Measurements from ENCODE around the gene ZFHX3. TPM values are rescaled to one million over a fixed set of nuclear protein-coding genes. Genes with fewer than 3 reads are reported as not detected.

ZFHX3 gene
- polyA plus RNA-seq, 3 donors from 2014 or later, result 0.05 to 1.4 (median 1.0) TPM

- peaks cover 0 to 2% (median 0%) of the 10 kb centered on the region in 3 donors for H3K36me3 Mint-ChIP-seq
- peaks cover 54 to 59% of the 10 kb centered on the region in 2 donors for H3K4me1 Mint-ChIP-seq
- peak overlapping the region in 5 of 6 donors; percentile 25 to 82 (median 67) for H3K27ac Mint-ChIP-seq
- H3K9me3 Mint-ChIP-seq, result no peaks in the 10 kb centered on the region
- DNase-seq, result no peak
- H3K4me3 Mint-ChIP-seq, result peak overlapping the region; percentile 70 to 82 (median 78)
- peaks cover 4 to 6% (median 5%) of the 10 kb centered on the region in 3 donors for H3K27me3 Mint-ChIP-seq (ENCODE audit: low read depth in 3 of 3)
These were observed 11.7 kb downstream of the ZFHX3 start for GRCh38 chr16:73036074-73036826.

DNA sequence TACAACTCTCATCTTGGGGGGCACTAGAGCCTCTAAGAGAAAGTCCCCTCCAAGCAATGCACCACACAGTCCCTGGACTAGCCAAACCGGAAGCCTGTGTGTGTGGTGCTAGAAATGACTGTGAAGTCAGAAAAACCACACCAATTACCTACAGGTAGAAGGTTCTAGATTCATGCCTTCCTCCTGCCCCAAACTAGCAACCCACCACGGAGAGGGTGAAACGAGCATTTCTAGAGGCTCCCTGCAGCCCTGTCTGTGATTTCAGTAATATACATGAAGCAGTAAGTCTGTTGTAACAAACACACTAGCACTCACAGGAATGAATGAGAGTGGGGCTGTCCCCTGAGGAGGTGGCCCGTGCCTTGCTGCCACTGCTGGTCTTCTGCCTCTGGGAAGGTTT is 13.6 kb downstream of the ZFHX3 start:
- DNase-seq, result peak in 2 of 3 donors; percentile 19 to 32
- H3K27ac Mint-ChIP-seq, result peak overlapping the region in 1 of 6 donors; percentile 17
- H3K27me3 Mint-ChIP-seq (ENCODE audit: low read depth in 3 of 3), result peaks cover 4 to 8% (median 5%) of the 10 kb centered on the region in 3 donors
- peak overlapping the region; percentile 2 to 56 (median 33) for H3K4me3 Mint-ChIP-seq
- H3K36me3 Mint-ChIP-seq, result no peaks in the 10 kb centered on the region
- no peaks in the 10 kb centered on the region for H3K9me3 Mint-ChIP-seq
- H3K4me1 Mint-ChIP-seq, result peaks cover 54 to 64% of the 10 kb centered on the region in 2 donors

DNA sequence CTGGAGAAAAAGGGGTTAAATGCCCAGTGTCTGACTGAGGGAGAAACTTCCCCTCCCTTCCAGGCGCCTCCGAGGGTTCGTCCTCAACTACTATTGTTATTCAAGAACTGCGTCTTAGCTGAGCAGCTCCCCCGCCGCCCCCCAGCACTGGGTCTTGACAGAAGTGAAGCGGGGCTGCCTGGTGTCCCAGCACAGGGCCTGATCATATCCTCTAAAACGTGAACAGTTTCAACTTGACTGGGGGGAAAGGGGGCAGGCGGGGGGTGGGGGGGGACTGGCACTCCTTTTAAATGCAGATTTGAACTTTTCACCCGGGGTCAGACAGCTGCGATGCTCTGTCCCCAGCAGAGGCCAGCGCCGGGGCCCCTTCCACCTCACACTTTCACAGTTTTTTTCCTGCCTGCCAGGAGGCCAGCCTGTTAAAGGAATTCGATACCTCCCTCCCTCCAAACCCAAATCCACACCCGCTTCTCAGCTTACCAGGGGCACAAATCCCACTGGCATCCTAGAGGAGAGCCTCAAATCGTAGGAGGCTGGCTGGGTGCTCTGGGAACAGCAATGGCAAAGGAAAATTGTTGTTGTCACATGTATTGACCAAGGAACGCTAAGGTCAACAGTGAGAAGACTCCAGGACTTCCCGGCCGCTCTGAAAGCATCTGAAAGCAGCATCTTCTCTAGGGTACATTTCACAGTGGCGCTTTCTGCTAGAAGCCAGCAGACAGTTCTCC is 14.5 kb downstream of the ZFHX3 start:
- Mint-ChIP-seq H3K4me1 (peaks cover 53 to 62% of the 10 kb centered on the region in 2 donors), H3K27me3 (ENCODE audit: low read depth in 3 of 3) (peaks cover 4 to 8% (median 5%) of the 10 kb centered on the region in 3 donors), H3K36me3 (no peaks in the 10 kb centered on the region), H3K27ac (peak overlapping the region in 1 of 6 donors; percentile 40), H3K4me3 (no peak overlapping the region), H3K9me3 (no peaks in the 10 kb centered on the region)
- DNase-seq, result no peak

DNA sequence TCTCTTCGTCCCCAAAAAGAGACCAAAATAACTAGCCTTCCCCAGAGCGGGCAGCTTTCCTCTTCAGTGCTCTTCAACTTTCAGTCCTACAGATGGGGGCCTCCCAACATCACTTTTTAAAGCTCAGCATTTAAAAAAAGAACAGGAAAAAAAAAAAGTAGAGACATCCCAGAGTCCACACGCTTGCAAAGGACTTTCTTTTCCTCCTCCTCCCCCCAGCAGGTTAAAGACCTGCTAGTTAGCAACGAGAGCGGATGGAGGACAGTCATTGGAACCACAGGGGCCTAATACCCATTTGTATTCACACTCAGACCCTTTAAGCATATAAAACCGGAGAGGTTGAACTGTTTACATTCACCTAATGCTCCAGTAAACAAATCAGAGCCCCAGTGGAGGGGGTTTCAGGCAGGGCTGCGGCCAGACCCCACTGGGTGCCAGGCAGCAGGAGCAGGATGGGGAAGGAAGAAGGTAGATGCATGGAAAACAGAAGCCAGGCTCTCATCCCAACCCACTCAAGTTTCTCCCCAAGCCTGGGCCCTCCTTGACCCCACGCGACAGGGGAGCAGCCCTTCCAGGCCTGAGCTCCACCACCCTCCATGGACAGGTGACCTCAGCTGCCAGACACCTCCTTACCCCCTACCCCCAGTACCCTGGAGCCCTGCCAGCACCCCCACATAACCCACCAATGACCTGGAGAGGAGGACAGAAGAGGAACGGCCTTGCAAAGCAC is 15.2 kb downstream of the ZFHX3 start:
- H3K4me3 Mint-ChIP-seq, result peak overlapping the region in 1 of 5 donors; percentile 9
- H3K36me3 Mint-ChIP-seq, result no peaks in the 10 kb centered on the region
- no peak for DNase-seq
- H3K9me3 Mint-ChIP-seq, result no peaks in the 10 kb centered on the region
- peaks cover 3 to 7% (median 4%) of the 10 kb centered on the region in 3 donors for H3K27me3 Mint-ChIP-seq (ENCODE audit: low read depth in 3 of 3)
- H3K4me1 Mint-ChIP-seq, result peaks cover 46 to 55% of the 10 kb centered on the region in 2 donors
- H3K27ac Mint-ChIP-seq, result peak overlapping the region in 1 of 6 donors; percentile 23

- no peak overlapping the region for H3K4me3 Mint-ChIP-seq
- H3K9me3 Mint-ChIP-seq, result no peaks in the 10 kb centered on the region
- no peak overlapping the region for H3K27ac Mint-ChIP-seq
- no peaks in the 10 kb centered on the region for H3K36me3 Mint-ChIP-seq
- peaks cover 39 to 48% of the 10 kb centered on the region in 2 donors for H3K4me1 Mint-ChIP-seq
- no peak for DNase-seq
- H3K27me3 Mint-ChIP-seq (ENCODE audit: low read depth in 3 of 3), result peaks cover 3 to 7% (median 4%) of the 10 kb centered on the region in 3 donors
These were observed 15.9 kb downstream of the ZFHX3 start for GRCh38 chr16:73031984-73032383.

- no peaks in the 10 kb centered on the region for H3K36me3 Mint-ChIP-seq
- no peak overlapping the region for H3K4me3 Mint-ChIP-seq
- H3K27me3 Mint-ChIP-seq (ENCODE audit: low read depth in 3 of 3), result peaks cover 3 to 7% (median 4%) of the 10 kb centered on the region in 3 donors
- no peaks in the 10 kb centered on the region for H3K9me3 Mint-ChIP-seq
- H3K27ac Mint-ChIP-seq, result no peak overlapping the region
- peaks cover 32 to 41% of the 10 kb centered on the region in 2 donors for H3K4me1 Mint-ChIP-seq
- DNase-seq, result no peak
These were observed 16.6 kb downstream of the ZFHX3 start for GRCh38 chr16:73031155-73031866.

- no peak for DNase-seq
- Mint-ChIP-seq H3K27me3 (ENCODE audit: low read depth in 3 of 3) (peaks cover 3 to 7% (median 4%) of the 10 kb centered on the region in 3 donors), H3K4me3 (no peak overlapping the region), H3K36me3 (no peaks in the 10 kb centered on the region), H3K9me3 (no peaks in the 10 kb centered on the region), H3K4me1 (peaks cover 9 to 17% of the 10 kb centered on the region in 2 donors), H3K27ac (no peak overlapping the region)
These were observed 19.1 kb downstream of the ZFHX3 start for GRCh38 chr16:73028721-73029361.

GRCh38 chr16:73028263-73028662 is 19.7 kb downstream of the ZFHX3 start:
- DNase-seq, result no peak
- H3K27ac Mint-ChIP-seq, result no peak overlapping the region

DNA sequence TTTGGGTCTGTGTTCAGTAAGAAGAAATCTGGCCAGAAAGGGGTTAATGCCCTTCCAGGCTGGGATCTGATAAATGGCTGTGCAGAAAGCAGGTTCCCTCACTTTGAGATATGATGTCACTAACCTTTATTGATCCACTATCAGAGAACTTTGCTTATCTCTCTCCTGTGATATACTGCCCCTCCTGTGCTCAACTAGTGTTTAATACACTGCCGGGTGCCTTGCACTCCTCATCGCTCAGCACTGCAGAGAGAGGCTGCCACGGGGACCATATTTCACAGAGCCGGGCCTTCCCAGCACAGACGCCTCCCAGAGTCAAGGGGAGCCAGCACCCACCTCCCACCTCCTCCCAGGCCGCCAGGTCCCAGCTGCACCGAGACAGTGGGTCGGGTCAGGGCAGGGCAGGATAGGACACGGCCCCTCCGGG is 20.2 kb downstream of the ZFHX3 start:
- Mint-ChIP-seq H3K36me3 (no peaks in the 10 kb centered on the region), H3K4me1 (peaks cover 5 to 13% of the 10 kb centered on the region in 2 donors), H3K4me3 (no peak overlapping the region), H3K9me3 (no peaks in the 10 kb centered on the region), H3K27me3 (ENCODE audit: low read depth in 3 of 3) (peaks cover 3 to 7% (median 3%) of the 10 kb centered on the region in 3 donors), H3K27ac (no peak overlapping the region)
- DNase-seq, result no peak

More at GRCh38 chr16:73028263-73028662, 19.7 kb downstream of the ZFHX3 start:
- H3K4me1 Mint-ChIP-seq, result peaks cover 5 to 13% of the 10 kb centered on the region in 2 donors
- no peak overlapping the region for H3K4me3 Mint-ChIP-seq
- H3K36me3 Mint-ChIP-seq, result no peaks in the 10 kb centered on the region
- no peaks in the 10 kb centered on the region for H3K9me3 Mint-ChIP-seq
- H3K27me3 Mint-ChIP-seq (ENCODE audit: low read depth in 3 of 3), result peaks cover 3 to 7% (median 3%) of the 10 kb centered on the region in 3 donors

DNA sequence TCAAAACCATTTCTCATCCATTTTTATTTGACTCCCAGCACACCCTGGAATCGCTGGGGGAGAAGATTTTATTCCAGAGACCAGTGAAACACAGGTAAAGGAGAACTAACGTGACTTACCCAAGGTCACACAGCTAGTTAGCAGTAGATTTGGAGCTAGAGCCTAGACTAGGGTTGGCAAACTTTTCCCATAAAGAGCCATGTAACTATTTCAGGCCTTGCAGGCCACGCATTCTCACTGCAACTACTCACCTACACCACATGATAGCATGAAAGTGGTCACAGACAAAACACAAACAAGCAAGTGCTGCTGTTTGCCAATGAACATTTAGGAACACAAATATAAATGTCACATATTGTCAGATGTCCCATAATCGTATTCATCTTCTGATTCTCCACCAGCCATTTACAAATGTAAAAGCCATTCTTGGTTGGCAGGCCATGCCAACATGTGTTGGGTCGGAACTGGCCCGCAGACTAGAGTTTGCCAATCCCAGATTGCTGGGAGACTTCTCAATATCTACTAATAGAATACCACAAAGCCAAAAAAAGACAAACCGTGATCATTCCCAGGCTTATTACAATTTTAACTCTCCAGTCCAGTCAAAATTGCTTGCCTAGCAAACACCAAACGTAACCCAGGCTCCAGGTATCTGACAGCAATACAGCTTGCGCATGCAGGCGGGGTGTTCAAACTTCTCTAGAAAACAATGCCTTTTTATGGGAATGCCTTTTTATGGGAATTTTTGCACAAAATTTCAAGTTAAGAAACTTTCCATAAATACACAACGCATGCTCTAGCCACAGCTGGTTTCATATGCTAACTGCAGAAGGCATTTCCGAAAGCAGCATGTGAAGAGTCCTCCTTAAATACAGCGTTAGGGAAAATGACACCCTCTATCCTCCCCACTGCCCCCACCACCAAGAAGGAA is 20.9 kb downstream of the ZFHX3 start:
- no peak for DNase-seq
- H3K27me3 Mint-ChIP-seq (ENCODE audit: low read depth in 3 of 3), result peaks cover 2 to 3% (median 2%) of the 10 kb centered on the region in 3 donors
- H3K9me3 Mint-ChIP-seq, result no peaks in the 10 kb centered on the region
- peaks cover 0 to 7% of the 10 kb centered on the region in 2 donors for H3K4me1 Mint-ChIP-seq
- H3K4me3 Mint-ChIP-seq, result no peak overlapping the region
- H3K27ac Mint-ChIP-seq, result no peak overlapping the region
- H3K36me3 Mint-ChIP-seq, result no peaks in the 10 kb centered on the region

- no peak for DNase-seq
- no peaks in the 10 kb centered on the region for H3K9me3 Mint-ChIP-seq
- H3K4me3 Mint-ChIP-seq, result no peak overlapping the region
- H3K36me3 Mint-ChIP-seq, result no peaks in the 10 kb centered on the region
- H3K27ac Mint-ChIP-seq, result no peak overlapping the region
- H3K27me3 Mint-ChIP-seq (ENCODE audit: low read depth in 3 of 3), result peaks cover 0 to 2% (median 0%) of the 10 kb centered on the region in 3 donors
- H3K4me1 Mint-ChIP-seq, result peaks cover 0 to under 1% of the 10 kb centered on the region in 2 donors
These were observed 22.1 kb downstream of the ZFHX3 start for GRCh38 chr16:73025856-73026210.
